OCI-LY3 (cell line): ENCODE results near the gene ZNRD2.

Source experiments
- EZH2phosphoT487 ChIP-seq: fragments of 200-600 bp; shearing (Covaris generic); IDR thresholded peaks from 2 replicates; pipeline ENCODE4 v1.6.1; 2018; ENCODE audit warnings: antibody characterized with exemption, mixed run types, low read depth
- TF ChIP-seq, protein P1 (sequence below): fragments of 200-600, 300-600 bp; sonication (generic); IDR thresholded peaks from 2 replicates; pipeline ENCODE4 v1.5.1; 2014; ENCODE audit warnings: antibody characterized with exemption, low read length, low read depth

DNA sequence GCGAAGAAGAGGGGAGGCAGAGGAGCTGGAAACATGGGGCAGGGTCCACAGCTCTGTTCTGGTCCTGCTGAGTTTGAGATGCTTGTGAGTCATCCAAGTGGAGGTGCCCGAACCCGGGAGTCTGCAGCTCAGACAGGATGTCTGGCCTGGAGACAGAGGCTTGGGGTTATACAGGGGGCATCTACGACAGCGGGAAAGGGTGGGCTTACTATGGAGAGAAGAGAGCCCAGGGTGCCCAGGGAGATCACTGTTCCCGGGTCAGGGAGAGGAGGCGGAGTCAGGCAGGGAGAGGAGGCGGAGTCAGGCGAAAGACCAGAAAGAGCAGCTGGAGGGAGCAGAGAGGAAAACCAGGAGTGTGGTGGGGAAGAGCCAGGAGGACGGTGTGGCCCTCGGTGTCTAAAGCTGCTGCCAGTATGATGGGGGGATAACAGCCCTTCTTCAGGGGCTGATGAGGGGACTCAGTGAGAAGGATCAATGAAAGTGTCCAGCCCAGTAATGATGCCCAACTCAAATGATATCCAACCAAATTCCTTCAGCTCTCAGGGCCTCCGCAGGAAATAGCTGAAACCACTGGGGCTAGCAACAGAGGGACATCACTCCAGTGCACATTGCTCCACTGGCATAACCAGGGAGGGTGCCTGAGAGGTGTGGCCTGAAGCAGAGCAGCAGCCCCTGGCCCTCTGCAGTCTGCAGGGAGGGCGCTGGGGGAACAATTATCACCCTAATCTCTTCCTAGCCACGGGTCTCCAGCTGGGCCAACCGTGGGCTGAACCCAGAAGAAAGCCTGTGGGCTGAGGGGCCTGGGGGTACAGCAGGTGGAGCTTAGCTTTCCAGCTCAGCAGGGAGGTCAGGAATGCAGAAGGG, 9.5 kb upstream of the ZNRD2 start:
- TF ChIP-seq, protein P1, sequence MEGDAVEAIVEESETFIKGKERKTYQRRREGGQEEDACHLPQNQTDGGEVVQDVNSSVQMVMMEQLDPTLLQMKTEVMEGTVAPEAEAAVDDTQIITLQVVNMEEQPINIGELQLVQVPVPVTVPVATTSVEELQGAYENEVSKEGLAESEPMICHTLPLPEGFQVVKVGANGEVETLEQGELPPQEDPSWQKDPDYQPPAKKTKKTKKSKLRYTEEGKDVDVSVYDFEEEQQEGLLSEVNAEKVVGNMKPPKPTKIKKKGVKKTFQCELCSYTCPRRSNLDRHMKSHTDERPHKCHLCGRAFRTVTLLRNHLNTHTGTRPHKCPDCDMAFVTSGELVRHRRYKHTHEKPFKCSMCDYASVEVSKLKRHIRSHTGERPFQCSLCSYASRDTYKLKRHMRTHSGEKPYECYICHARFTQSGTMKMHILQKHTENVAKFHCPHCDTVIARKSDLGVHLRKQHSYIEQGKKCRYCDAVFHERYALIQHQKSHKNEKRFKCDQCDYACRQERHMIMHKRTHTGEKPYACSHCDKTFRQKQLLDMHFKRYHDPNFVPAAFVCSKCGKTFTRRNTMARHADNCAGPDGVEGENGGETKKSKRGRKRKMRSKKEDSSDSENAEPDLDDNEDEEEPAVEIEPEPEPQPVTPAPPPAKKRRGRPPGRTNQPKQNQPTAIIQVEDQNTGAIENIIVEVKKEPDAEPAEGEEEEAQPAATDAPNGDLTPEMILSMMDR: no peak
- no peak for TF ChIP-seq EZH2phosphoT487
